HEK293 (cell line): ENCODE data around the gene LFNG.

ENCODE experiments used
- CTCF ChIA-PET: fragments of 350-600 bp; formaldehyde crosslinking; extraction: SDS; loops from one replicate; lab custom pipeline; 2021; ENCODE audit warnings: antibody characterized with exemption; lab: Yijun Ruan, JAX
- POLR2A ChIA-PET: fragments of 300-600 bp; formaldehyde crosslinking; extraction: SDS; loops from one replicate; lab custom pipeline; 2020; ENCODE audit warnings: antibody characterized with exemption, inconsistent platforms; lab: Yijun Ruan, JAX
- H3K27ac ChIP-seq: fragments of 200-500 bp; sonication (Bioruptor generic); 2 replicates; pipeline ENCODE4 v1.5.1; 2014; ENCODE audit warnings: low read depth, low read length, control low read depth, inconsistent platforms; ENCODE audit errors: extremely low read depth
- H3K36me3 ChIP-seq, 2 experiments: fragments of 200-500 bp in 1 of 2; sonication (Bioruptor generic) in 1 of 2; 1 replicate in 1 of 2; 2 replicates in 1 of 2; pipeline ENCODE4 v1.5.1; 2014 to 2017; ENCODE audit warnings: inconsistent platforms in 2 of 2, low read length in 2 of 2; ENCODE audit not compliant: control insufficient read depth in 2 of 2, insufficient read depth in 1 of 2
- H3K4me1 ChIP-seq: fragments of 200-500 bp; sonication (Bioruptor generic); 2 replicates; pipeline ENCODE4 v1.5.1; 2014; ENCODE audit warnings: mild to moderate bottlenecking, low read length, inconsistent platforms; ENCODE audit not compliant: control insufficient read depth, insufficient read depth
- H3K4me3 ChIP-seq: 2 replicates; pipeline ENCODE4 v1.5.1; 2011; ENCODE audit warnings: low read depth, mild to moderate bottlenecking, control low read depth, low read length, moderate library complexity
- H3K9me3 ChIP-seq: fragments of 200-500 bp; sonication (Bioruptor generic); 2 replicates; pipeline ENCODE4 v1.5.1; 2014; ENCODE audit warnings: low read depth, low read length, inconsistent platforms; ENCODE audit not compliant: control insufficient read depth, insufficient read depth
- GFI1B ChIP-seq: fragments of 450-650 bp; formaldehyde crosslinking; IDR thresholded peaks from 2 replicates; pipeline ENCODE4 v1.5.1; 2016; ENCODE audit warnings: missing biosample characterization, missing genetic modification characterization
- SP3 ChIP-seq: fragments of 450-650 bp; formaldehyde crosslinking; IDR thresholded peaks from 2 replicates; pipeline ENCODE4 v1.5.1; 2016; ENCODE audit warnings: missing biosample characterization, missing genetic modification characterization
- ZNF248 ChIP-seq: fragments of 450-650 bp; formaldehyde crosslinking; IDR thresholded peaks from 2 replicates; pipeline ENCODE4 v1.5.1; 2017; ENCODE audit warnings: missing biosample characterization, missing genetic modification characterization
- ZNF350 ChIP-seq: fragments of 450-650 bp; formaldehyde crosslinking; IDR thresholded peaks from 2 replicates; pipeline ENCODE4 v1.5.0; 2017; ENCODE audit warnings: missing biosample characterization, mild to moderate bottlenecking, missing genetic modification characterization
- ZNF555 ChIP-seq: fragments of 450-650 bp; formaldehyde crosslinking; conservative IDR thresholded peaks from 2 replicates; pipeline ENCODE4 v1.5.1; 2017; ENCODE audit warnings: missing biosample characterization, mild to moderate bottlenecking, missing genetic modification characterization, inconsistent platforms
- ZNF596 ChIP-seq: fragments of 450-650 bp; IDR thresholded peaks from 2 replicates; pipeline ENCODE4 v1.5.0; 2018; ENCODE audit warnings: missing biosample characterization, mild to moderate bottlenecking, missing genetic modification characterization, moderate library complexity
- TF ChIP-seq, protein P1 (sequence below): fragments of 450-650 bp; formaldehyde crosslinking; IDR thresholded peaks from 2 replicates; pipeline ENCODE4 v1.5.1; 2016; ENCODE audit warnings: missing biosample characterization, missing genetic modification characterization
- TF ChIP-seq, protein P2 (sequence below): fragments of 450-650 bp; formaldehyde crosslinking; IDR thresholded peaks from 2 replicates; pipeline ENCODE4 v1.5.1; 2016; ENCODE audit warnings: missing biosample characterization, missing genetic modification characterization
- TF ChIP-seq, protein P3 (sequence below): fragments of 450-650 bp; formaldehyde crosslinking; IDR thresholded peaks from 2 replicates; pipeline ENCODE4 v1.5.1; 2016; ENCODE audit warnings: missing biosample characterization, missing genetic modification characterization
- TF ChIP-seq, protein P4 (sequence below): sonication (generic); formaldehyde crosslinking; IDR thresholded peaks from 2 replicates; pipeline ENCODE4 v1.8.1; 2022; ENCODE audit warnings: mild to moderate bottlenecking, moderate library complexity, missing genetic modification reagents
- TF ChIP-seq, protein P5 (sequence below): fragments of 450-650 bp; formaldehyde crosslinking; IDR thresholded peaks from 2 replicates; pipeline ENCODE4 v1.5.1; 2016; ENCODE audit warnings: missing biosample characterization, missing genetic modification characterization
- TF ChIP-seq, protein P6 (sequence below): fragments of 450-650 bp; formaldehyde crosslinking; IDR thresholded peaks from 2 replicates; pipeline ENCODE4 v1.5.1; 2016; ENCODE audit warnings: missing biosample characterization, missing genetic modification characterization
- TF ChIP-seq, protein P7 (sequence below): fragments of 450-650 bp; formaldehyde crosslinking; optimal IDR thresholded peaks from 2 replicates; pipeline ENCODE3; 2016; ENCODE audit warnings: missing biosample characterization, mild to moderate bottlenecking, missing genetic modification characterization
- TF ChIP-seq, protein P8 (sequence below): fragments of 450-650 bp; formaldehyde crosslinking; IDR thresholded peaks from 2 replicates; pipeline ENCODE4 v1.5.1; 2017; ENCODE audit warnings: missing biosample characterization, missing genetic modification characterization

Gene LFNG

DNA sequence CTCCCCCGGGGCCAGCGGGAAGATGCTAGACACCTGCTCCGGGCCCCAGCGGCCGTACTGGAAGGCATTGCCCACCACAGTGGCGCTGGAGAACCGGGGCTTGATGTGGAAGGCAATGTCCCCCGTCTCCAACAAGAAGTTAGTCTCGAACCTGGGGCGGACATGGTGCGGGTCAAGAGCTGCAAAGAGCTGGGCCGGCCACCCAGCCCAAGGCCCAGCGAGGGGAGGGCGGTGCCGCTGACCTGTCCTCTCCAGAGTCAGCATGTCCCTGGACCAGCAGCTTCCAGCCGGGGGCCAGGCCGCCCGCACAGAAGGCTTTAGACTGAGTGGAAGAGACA is 43.9 kb upstream of the LFNG start:
- Histone ChIP-seq H3K9me3 (no peaks in the 10 kb centered on the region), H3K36me3 (no peaks in the 10 kb centered on the region), H3K4me3 (no peak overlapping the region), H3K4me1 (no peaks in the 10 kb centered on the region), H3K27ac (no peak overlapping the region)
- ChIA-PET POLR2A (no interaction called here), CTCF (interaction anchor here (0.6 kb wide), 1 partner anchor 195 kb away, joined by 4 read pairs; no protein-coding TSS in a partner anchor)
- no peak for TF ChIP-seq ZNF248
- TF ChIP-seq, protein P1, sequence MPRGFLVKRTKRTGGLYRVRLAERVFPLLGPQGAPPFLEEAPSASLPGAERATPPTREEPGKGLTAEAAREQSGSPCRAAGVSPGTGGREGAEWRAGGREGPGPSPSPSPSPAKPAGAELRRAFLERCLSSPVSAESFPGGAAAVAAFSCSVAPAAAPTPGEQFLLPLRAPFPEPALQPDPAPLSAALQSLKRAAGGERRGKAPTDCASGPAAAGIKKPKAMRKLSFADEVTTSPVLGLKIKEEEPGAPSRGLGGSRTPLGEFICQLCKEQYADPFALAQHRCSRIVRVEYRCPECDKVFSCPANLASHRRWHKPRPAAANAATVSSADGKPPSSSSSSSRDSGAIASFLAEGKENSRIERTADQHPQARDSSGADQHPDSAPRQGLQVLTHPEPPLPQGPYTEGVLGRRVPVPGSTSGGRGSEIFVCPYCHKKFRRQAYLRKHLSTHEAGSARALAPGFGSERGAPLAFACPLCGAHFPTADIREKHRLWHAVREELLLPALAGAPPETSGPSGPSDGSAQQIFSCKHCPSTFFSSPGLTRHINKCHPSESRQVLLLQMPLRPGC (tag by site-specific recombination), result no peak
- no peak for TF ChIP-seq GFI1B

DNA sequence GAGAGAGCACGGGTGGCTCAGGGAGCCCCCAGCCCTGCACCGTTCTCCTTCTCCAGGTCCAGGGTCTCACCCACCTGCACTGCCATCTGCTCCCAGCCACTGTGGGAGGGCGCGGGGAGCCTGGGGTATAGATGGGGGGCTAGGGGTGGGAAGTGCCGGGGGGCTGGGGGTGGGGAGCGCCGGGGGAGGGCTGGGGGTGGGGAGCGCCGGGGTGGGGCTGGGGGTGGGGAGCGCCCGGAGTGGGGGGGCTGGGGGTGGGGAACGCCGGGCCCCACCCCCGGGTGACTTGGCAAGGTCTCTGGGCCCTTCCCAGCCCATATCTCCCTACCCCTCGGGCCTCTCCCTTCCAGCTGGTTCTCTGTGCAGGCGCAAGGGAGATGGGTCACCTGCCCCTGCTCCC is 43.3 kb upstream of the LFNG start, which contains the start of gene GRIFIN:
TSS of gene GRIFIN (minus strand) at position 101 of the 400 bp plus-strand sequence. CDS start at position 86, 15 bp downstream.
- Histone ChIP-seq H3K4me1 (no peaks in the 10 kb centered on the region), H3K36me3 (no peaks in the 10 kb centered on the region), H3K4me3 (no peak within 1 kb of the TSS), H3K9me3 (no peaks in the 10 kb centered on the region), H3K27ac (no peak within 1 kb of the TSS)
- TF ChIP-seq, protein P2, sequence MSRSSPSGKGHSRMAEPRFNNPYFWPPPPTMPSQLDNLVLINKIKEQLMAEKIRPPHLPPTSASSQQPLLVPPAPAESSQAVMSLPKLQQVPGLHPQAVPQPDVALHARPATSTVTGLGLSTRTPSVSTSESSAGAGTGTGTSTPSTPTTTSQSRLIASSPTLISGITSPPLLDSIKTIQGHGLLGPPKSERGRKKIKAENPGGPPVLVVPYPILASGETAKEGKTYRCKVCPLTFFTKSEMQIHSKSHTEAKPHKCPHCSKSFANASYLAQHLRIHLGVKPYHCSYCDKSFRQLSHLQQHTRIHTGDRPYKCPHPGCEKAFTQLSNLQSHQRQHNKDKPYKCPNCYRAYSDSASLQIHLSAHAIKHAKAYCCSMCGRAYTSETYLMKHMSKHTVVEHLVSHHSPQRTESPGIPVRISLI (tag by site-specific recombination), result no peak
- TF ChIP-seq, protein P3, sequence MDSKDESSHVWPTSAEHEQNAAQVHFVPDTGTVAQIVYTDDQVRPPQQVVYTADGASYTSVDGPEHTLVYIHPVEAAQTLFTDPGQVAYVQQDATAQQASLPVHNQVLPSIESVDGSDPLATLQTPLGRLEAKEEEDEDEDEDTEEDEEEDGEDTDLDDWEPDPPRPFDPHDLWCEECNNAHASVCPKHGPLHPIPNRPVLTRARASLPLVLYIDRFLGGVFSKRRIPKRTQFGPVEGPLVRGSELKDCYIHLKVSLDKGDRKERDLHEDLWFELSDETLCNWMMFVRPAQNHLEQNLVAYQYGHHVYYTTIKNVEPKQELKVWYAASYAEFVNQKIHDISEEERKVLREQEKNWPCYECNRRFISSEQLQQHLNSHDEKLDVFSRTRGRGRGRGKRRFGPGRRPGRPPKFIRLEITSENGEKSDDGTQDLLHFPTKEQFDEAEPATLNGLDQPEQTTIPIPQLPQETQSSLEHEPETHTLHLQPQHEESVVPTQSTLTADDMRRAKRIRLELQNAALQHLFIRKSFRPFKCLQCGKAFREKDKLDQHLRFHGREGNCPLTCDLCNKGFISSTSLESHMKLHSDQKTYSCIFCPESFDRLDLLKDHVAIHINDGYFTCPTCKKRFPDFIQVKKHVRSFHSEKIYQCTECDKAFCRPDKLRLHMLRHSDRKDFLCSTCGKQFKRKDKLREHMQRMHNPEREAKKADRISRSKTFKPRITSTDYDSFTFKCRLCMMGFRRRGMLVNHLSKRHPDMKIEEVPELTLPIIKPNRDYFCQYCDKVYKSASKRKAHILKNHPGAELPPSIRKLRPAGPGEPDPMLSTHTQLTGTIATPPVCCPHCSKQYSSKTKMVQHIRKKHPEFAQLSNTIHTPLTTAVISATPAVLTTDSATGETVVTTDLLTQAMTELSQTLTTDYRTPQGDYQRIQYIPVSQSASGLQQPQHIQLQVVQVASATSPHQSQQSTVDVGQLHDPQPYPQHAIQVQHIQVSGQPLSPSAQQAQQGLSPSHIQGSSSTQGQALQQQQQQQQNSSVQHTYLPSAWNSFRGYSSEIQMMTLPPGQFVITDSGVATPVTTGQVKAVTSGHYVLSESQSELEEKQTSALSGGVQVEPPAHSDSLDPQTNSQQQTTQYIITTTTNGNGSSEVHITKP (tag by site-specific recombination), result no peak
- TF ChIP-seq ZNF596 (tag by site-specific recombination), result no peak
- TF ChIP-seq, protein P4, sequence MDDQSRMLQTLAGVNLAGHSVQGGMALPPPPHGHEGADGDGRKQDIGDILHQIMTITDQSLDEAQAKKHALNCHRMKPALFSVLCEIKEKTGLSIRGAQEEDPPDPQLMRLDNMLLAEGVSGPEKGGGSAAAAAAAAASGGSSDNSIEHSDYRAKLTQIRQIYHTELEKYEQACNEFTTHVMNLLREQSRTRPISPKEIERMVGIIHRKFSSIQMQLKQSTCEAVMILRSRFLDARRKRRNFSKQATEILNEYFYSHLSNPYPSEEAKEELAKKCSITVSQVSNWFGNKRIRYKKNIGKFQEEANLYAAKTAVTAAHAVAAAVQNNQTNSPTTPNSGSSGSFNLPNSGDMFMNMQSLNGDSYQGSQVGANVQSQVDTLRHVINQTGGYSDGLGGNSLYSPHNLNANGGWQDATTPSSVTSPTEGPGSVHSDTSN (CRISPR knock-in tag), result no peak
- TF ChIP-seq, protein P5, sequence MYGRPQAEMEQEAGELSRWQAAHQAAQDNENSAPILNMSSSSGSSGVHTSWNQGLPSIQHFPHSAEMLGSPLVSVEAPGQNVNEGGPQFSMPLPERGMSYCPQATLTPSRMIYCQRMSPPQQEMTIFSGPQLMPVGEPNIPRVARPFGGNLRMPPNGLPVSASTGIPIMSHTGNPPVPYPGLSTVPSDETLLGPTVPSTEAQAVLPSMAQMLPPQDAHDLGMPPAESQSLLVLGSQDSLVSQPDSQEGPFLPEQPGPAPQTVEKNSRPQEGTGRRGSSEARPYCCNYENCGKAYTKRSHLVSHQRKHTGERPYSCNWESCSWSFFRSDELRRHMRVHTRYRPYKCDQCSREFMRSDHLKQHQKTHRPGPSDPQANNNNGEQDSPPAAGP (tag by site-specific recombination), result no peak
- no peak for TF ChIP-seq SP3 (tag by site-specific recombination)
- TF ChIP-seq ZNF555 (tag by site-specific recombination), result no peak
- TF ChIP-seq, protein P6, sequence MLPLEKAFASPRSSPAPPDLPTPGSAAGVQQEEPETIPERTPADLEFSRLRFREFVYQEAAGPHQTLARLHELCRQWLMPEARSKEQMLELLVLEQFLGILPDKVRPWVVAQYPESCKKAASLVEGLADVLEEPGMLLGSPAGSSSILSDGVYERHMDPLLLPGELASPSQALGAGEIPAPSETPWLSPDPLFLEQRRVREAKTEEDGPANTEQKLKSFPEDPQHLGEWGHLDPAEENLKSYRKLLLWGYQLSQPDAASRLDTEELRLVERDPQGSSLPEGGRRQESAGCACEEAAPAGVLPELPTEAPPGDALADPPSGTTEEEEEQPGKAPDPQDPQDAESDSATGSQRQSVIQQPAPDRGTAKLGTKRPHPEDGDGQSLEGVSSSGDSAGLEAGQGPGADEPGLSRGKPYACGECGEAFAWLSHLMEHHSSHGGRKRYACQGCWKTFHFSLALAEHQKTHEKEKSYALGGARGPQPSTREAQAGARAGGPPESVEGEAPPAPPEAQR (tag by site-specific recombination), result no peak
- TF ChIP-seq, protein P7, sequence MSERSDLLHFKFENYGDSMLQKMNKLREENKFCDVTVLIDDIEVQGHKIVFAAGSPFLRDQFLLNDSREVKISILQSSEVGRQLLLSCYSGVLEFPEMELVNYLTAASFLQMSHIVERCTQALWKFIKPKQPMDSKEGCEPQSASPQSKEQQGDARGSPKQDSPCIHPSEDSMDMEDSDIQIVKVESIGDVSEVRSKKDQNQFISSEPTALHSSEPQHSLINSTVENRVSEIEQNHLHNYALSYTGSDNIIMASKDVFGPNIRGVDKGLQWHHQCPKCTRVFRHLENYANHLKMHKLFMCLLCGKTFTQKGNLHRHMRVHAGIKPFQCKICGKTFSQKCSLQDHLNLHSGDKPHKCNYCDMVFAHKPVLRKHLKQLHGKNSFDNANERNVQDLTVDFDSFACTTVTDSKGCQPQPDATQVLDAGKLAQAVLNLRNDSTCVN (tag by site-specific recombination), result no peak
- TF ChIP-seq, protein P8, sequence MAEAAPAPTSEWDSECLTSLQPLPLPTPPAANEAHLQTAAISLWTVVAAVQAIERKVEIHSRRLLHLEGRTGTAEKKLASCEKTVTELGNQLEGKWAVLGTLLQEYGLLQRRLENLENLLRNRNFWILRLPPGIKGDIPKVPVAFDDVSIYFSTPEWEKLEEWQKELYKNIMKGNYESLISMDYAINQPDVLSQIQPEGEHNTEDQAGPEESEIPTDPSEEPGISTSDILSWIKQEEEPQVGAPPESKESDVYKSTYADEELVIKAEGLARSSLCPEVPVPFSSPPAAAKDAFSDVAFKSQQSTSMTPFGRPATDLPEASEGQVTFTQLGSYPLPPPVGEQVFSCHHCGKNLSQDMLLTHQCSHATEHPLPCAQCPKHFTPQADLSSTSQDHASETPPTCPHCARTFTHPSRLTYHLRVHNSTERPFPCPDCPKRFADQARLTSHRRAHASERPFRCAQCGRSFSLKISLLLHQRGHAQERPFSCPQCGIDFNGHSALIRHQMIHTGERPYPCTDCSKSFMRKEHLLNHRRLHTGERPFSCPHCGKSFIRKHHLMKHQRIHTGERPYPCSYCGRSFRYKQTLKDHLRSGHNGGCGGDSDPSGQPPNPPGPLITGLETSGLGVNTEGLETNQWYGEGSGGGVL (tag by site-specific recombination), result no peak
- no peak for TF ChIP-seq ZNF350 (tag by site-specific recombination)
- ChIA-PET CTCF (interaction anchor here (0.6 kb wide), 2 partner anchors 194 to 242 kb away, joined by 3 to 4 read pairs; no protein-coding TSS in a partner anchor), POLR2A (no interaction called here)
